KMS-11 (cell line): Measurements from ENCODE around the gene DUS2.

Experiments
- H2AFZ ChIP-seq: fragments of 200-600 bp; sonication (generic); 2 replicates; pipeline ENCODE4 v1.6.1; 2016; ENCODE audit warnings: antibody characterized with exemption, mixed run types, low read depth
- H3K27ac ChIP-seq: fragments of 200-600 bp; sonication (generic); 2 replicates; pipeline ENCODE4 v1.6.1; 2016; ENCODE audit warnings: mild to moderate bottlenecking, mixed run types
- H3K27me3 ChIP-seq: fragments of 200-600 bp; sonication (generic); 2 replicates; pipeline ENCODE4 v1.6.1; 2017; ENCODE audit warnings: mild to moderate bottlenecking, low read depth, mixed run types, moderate library complexity; ENCODE audit not compliant: insufficient read depth
- H3K36me3 ChIP-seq: fragments of 200-600 bp; sonication (generic); 2 replicates; pipeline ENCODE4 v1.6.1; 2017; ENCODE audit warnings: mild to moderate bottlenecking, mixed run types; ENCODE audit not compliant: insufficient read depth
- H3K4me1 ChIP-seq: fragments of 200-600 bp; sonication (generic); 2 replicates; pipeline ENCODE4 v1.6.1; 2016; ENCODE audit warnings: mild to moderate bottlenecking, low read depth, mixed run types; ENCODE audit not compliant: poor library complexity, severe bottlenecking
- H3K4me2 ChIP-seq: fragments of 200-600 bp; sonication (generic); 2 replicates; pipeline ENCODE4 v1.7.0; 2016; ENCODE audit warnings: mild to moderate bottlenecking, mixed run types
- H3K4me3 ChIP-seq: fragments of 200-600 bp; sonication (generic); IDR thresholded peaks from 2 replicates; pipeline ENCODE4 v1.6.1; 2017; ENCODE audit warnings: low read depth, low read length, mixed read lengths; ENCODE audit not compliant: insufficient read depth
- H3K79me2 ChIP-seq: fragments of 200-600 bp; sonication (generic); 2 replicates; pipeline ENCODE4 v1.6.1; 2016; ENCODE audit warnings: low read depth, mixed run types; ENCODE audit not compliant: insufficient read depth
- H3K9ac ChIP-seq: fragments of 200-600 bp; sonication (generic); 2 replicates; pipeline ENCODE4 v1.6.1; 2016; ENCODE audit warnings: mild to moderate bottlenecking, mixed run types
- H4K20me1 ChIP-seq: fragments of 200-600 bp; sonication (generic); 2 replicates; pipeline ENCODE4 v1.6.1; 2016; ENCODE audit warnings: mild to moderate bottlenecking, mixed run types; ENCODE audit not compliant: insufficient read depth
- CTCF ChIP-seq: fragments of 200-600 bp; sonication (generic); conservative IDR thresholded peaks from 2 replicates; pipeline ENCODE4 v1.6.1; 2017; ENCODE audit warnings: low read depth, mild to moderate bottlenecking, antibody characterized with exemption, low read length, moderate library complexity, mixed read lengths

Gene DUS2

GRCh38 chr16:67977469-67978227 lies 45.4 kb upstream of the DUS2 start:
- Histone ChIP-seq H3K4me1 (peaks cover 28% of the 10 kb centered on the region), H3K4me2 (no peak overlapping the region), H3K36me3 (no peaks in the 10 kb centered on the region), H4K20me1 (no peaks in the 10 kb centered on the region), H3K9ac (no peak overlapping the region), H2AFZ (no peak overlapping the region), H3K79me2 (no peaks in the 10 kb centered on the region), H3K27ac (no peak overlapping the region), H3K27me3 (no peaks in the 10 kb centered on the region), H3K4me3 (no peak overlapping the region)
- no peak for TF ChIP-seq CTCF

GRCh38 chr16:67979955-67980678 lies 43.0 kb upstream of the DUS2 start, which contains the start of gene DPEP3:
Gene DPEP3, minus strand, starts transcription at chr16:67980499. Its CDS starts 119 bp downstream, at chr16:67980380.
- Histone ChIP-seq H2AFZ (no peak within 1 kb of the TSS), H3K36me3 (no peaks in the 10 kb centered on the region), H3K4me3 (no peak within 1 kb of the TSS), H3K4me1 (peaks cover 21% of the 10 kb centered on the region), H3K27me3 (no peaks in the 10 kb centered on the region), H3K4me2 (no peak within 1 kb of the TSS), H3K79me2 (no peaks in the 10 kb centered on the region), H3K27ac (no peak within 1 kb of the TSS), H3K9ac (no peak within 1 kb of the TSS), H4K20me1 (no peaks in the 10 kb centered on the region)
- no peak for TF ChIP-seq CTCF

- Histone ChIP-seq H4K20me1 (no peaks in the 10 kb centered on the region), H3K4me3 (no peak overlapping the region), H2AFZ (no peak overlapping the region), H3K27ac (no peak overlapping the region), H3K27me3 (no peaks in the 10 kb centered on the region), H3K79me2 (no peaks in the 10 kb centered on the region), H3K9ac (no peak overlapping the region), H3K4me1 (peaks cover 14% of the 10 kb centered on the region), H3K36me3 (no peaks in the 10 kb centered on the region), H3K4me2 (no peak overlapping the region)
- no peak for TF ChIP-seq CTCF
These were observed 40.9 kb upstream of the DUS2 start for GRCh38 chr16:67982011-67982696.

GRCh38 chr16:67986949-67987348 lies 36.1 kb upstream of the DUS2 start:
- Histone ChIP-seq H3K4me2 (no peak overlapping the region), H3K27ac (no peak overlapping the region), H3K9ac (no peak overlapping the region), H3K4me1 (peaks cover 16% of the 10 kb centered on the region), H3K36me3 (no peaks in the 10 kb centered on the region), H4K20me1 (no peaks in the 10 kb centered on the region), H3K79me2 (no peaks in the 10 kb centered on the region), H2AFZ (no peak overlapping the region), H3K27me3 (no peaks in the 10 kb centered on the region), H3K4me3 (no peak overlapping the region)
- TF ChIP-seq CTCF: no peak
